GM13977 (cell line): ENCODE results near the gene TIGAR.
A peak's percentile ranks its signal among the peaks of the same experiment; 100 is the strongest.

ENCODE experiments used
- DNase-seq: peaks from one replicate; pipeline ENCODE4 v3.0.0; 2012; ENCODE audit warnings: low spot score
- CTCF ChIP-seq: IDR thresholded peaks from 2 replicates; pipeline ENCODE4 v1.5.1; 2012; ENCODE audit warnings: mild to moderate bottlenecking, control low read depth; ENCODE audit not compliant: insufficient read depth; ENCODE audit errors: extremely low read depth, missing control alignments
- in situ Hi-C: fragments of 300-500 bp; cut with MboI; formaldehyde crosslinking; loops from one replicate; pipeline ENCODE4 v1.12.0; 2022; ENCODE audit warnings: low sequenced_read_pairs, low pct_unique_long_range_greater_than_20kb, mixed read lengths, inconsistent platforms; ENCODE audit not compliant: unreplicated experiment

Gene TIGAR

GRCh38 chr12:4320853-4321701 is at the start of gene TIGAR:
Gene TIGAR, plus strand, starts transcription at chr12:4321213. Its CDS starts 59 bp downstream, at chr12:4321272.
- no peak for TF ChIP-seq CTCF
- in situ Hi-C loops, result no loop called here
- peak; percentile 99 for DNase-seq

- TF ChIP-seq CTCF, result no peak
- in situ Hi-C loops, result loop anchor here (10.0 kb wide), 3 partner anchors 167 to 377 kb away; no protein-coding TSS in a partner anchor
- DNase-seq, result peak; percentile 93
Measured at GRCh38 chr12:4271717-4272423, 49.1 kb upstream of the TIGAR start.

- peak; percentile 58 for DNase-seq
- in situ Hi-C loops, result loop anchor here (10.0 kb wide), 3 partner anchors 168 to 378 kb away; no protein-coding TSS in a partner anchor
- TF ChIP-seq CTCF, result no peak
Measured at GRCh38 chr12:4272424-4273272, 48.4 kb upstream of the TIGAR start.

- no peak for TF ChIP-seq CTCF
- no peak for DNase-seq
- in situ Hi-C loops, result loop anchor here (10.0 kb wide), 3 partner anchors 168 to 378 kb away; no protein-coding TSS in a partner anchor
Measured at GRCh38 chr12:4273273-4273651, 47.8 kb upstream of the TIGAR start.

GRCh38 chr12:4273652-4274395 is 47.2 kb upstream of the TIGAR start, which contains the start of gene CCND2:
Gene CCND2, plus strand, starts transcription at chr12:4273762. Its CDS starts 279 bp downstream, at chr12:4274041.
- DNase-seq, result peak; percentile 90
- in situ Hi-C loops, result loop anchor here (10.0 kb wide), 3 partner anchors 169 to 379 kb away; no protein-coding TSS in a partner anchor
- TF ChIP-seq CTCF, result no peak
